Liver (tissue), 9 donors: ENCODE measurements around the gene FGD4. TPM values are rescaled to one million over a fixed set of nuclear protein-coding genes. Genes with fewer than 3 reads are reported as not detected.
A peak's percentile ranks its signal among the peaks of the same experiment; 100 is the strongest.

Experiments used
- DNase-seq: peaks from one replicate; pipeline ENCODE4 v3.0.0-alpha.2; 2017; ENCODE audit warnings: low spot score
- H3K27ac ChIP-seq, 2 donors: one replicate each; pipeline ENCODE4 v1.7.0; 2013; ENCODE audit warnings: inconsistent platforms in 2 of 2, low read length in 2 of 2, control low read depth in 1 of 2, low read depth in 1 of 2, mild to moderate bottlenecking in 1 of 2
- H3K27me3 ChIP-seq, 4 donors: one replicate each; pipeline versions ENCODE4 v1.6.1 to v1.7.0; 2013; ENCODE audit warnings: low read length in 3 of 4, inconsistent platforms in 1 of 4, mild to moderate bottlenecking in 1 of 4, moderate library complexity in 1 of 4; ENCODE audit not compliant: control insufficient read depth in 4 of 4, insufficient read depth in 4 of 4
- H3K36me3 ChIP-seq, 4 donors: one replicate each; pipeline versions ENCODE4 v1.6.1 to v1.7.0; 2013; ENCODE audit warnings: low read length in 3 of 4, mild to moderate bottlenecking in 3 of 4, low read depth in 1 of 4, moderate library complexity in 1 of 4; ENCODE audit not compliant: control insufficient read depth in 4 of 4, insufficient read depth in 3 of 4
- H3K4me1 ChIP-seq, 4 donors: one replicate each; pipeline versions ENCODE4 v1.6.1 to v1.7.0; 2013; ENCODE audit warnings: low read length in 3 of 4, mild to moderate bottlenecking in 3 of 4, moderate library complexity in 1 of 4; ENCODE audit not compliant: control insufficient read depth in 4 of 4, insufficient read depth in 4 of 4
- H3K4me3 ChIP-seq, 3 donors: one replicate each; pipeline versions ENCODE4 v1.6.1 to v1.7.0; 2013; ENCODE audit warnings: low read length in 3 of 3, control low read depth in 1 of 3, low read depth in 1 of 3, mild to moderate bottlenecking in 1 of 3
- H3K9ac ChIP-seq, 2 donors: one replicate each; pipeline ENCODE4 v1.7.0; 2013; ENCODE audit warnings: low read length in 2 of 2, mild to moderate bottlenecking in 2 of 2, moderate library complexity in 2 of 2, control low read depth in 1 of 2, low read depth in 1 of 2
- H3K9me3 ChIP-seq, 4 donors: one replicate each; pipeline versions ENCODE4 v1.6.1 to v1.7.0; 2013; ENCODE audit warnings: low read length in 3 of 4; ENCODE audit not compliant: control insufficient read depth in 4 of 4
- ATF3 ChIP-seq: IDR thresholded peaks from 2 replicates; pipeline ENCODE4 v1.6.1; 2016; ENCODE audit warnings: antibody characterized with exemption
- CTCF ChIP-seq: fragments of 150-350 bp; IDR thresholded peaks from 2 replicates; pipeline ENCODE4 v1.5.1; 2017; ENCODE audit warnings: improper control_type of control experiment, low read depth, low read length; ENCODE audit not compliant: missing input control
- EGR1 ChIP-seq, 2 donors: IDR thresholded peaks; 2 replicates each; pipeline ENCODE4 v1.6.1; 2016 to 2018; ENCODE audit warnings: antibody characterized with exemption in 2 of 2, low read depth in 2 of 2
- FOXA2 ChIP-seq: IDR thresholded peaks from 2 replicates; pipeline ENCODE4 v1.6.1; 2016; ENCODE audit warnings: antibody characterized with exemption
- GABPA ChIP-seq, 2 donors: IDR thresholded peaks in 1 of 2; conservative IDR thresholded peaks in 1 of 2; 2 replicates each; pipeline ENCODE4 v1.6.1; 2016; ENCODE audit warnings: antibody characterized with exemption in 2 of 2, mild to moderate bottlenecking in 1 of 2, moderate library complexity in 1 of 2
- HNF4A ChIP-seq, 2 donors: conservative IDR thresholded peaks; 2 replicates each; pipeline ENCODE4 v1.6.1; 2016; ENCODE audit warnings: antibody characterized with exemption in 2 of 2, mild to moderate bottlenecking in 2 of 2
- HNF4G ChIP-seq: IDR thresholded peaks from 2 replicates; pipeline ENCODE4 v1.6.1; 2016; ENCODE audit warnings: antibody characterized with exemption
- JUND ChIP-seq, 2 donors: IDR thresholded peaks; 2 replicates each; pipeline ENCODE4 v1.6.1; 2016; ENCODE audit warnings: antibody characterized with exemption in 2 of 2
- MAX ChIP-seq: IDR thresholded peaks from 2 replicates; pipeline ENCODE4 v1.6.1; 2016; ENCODE audit warnings: antibody characterized with exemption
- NR2F2 ChIP-seq: IDR thresholded peaks from 2 replicates; pipeline ENCODE4 v1.6.1; 2016; ENCODE audit warnings: antibody characterized with exemption
- RAD21 ChIP-seq, 2 donors: IDR thresholded peaks; 2 replicates each; pipeline ENCODE4 v1.6.1; 2016; ENCODE audit warnings: antibody characterized with exemption in 2 of 2, mild to moderate bottlenecking in 2 of 2
- REST ChIP-seq: IDR thresholded peaks from 2 replicates; pipeline ENCODE4 v1.6.1; 2016; ENCODE audit warnings: antibody characterized with exemption, mild to moderate bottlenecking
- RXRA ChIP-seq, 2 donors: IDR thresholded peaks; 2 replicates each; pipeline ENCODE4 v1.6.1; 2017 to 2018; ENCODE audit warnings: antibody characterized with exemption in 2 of 2, mild to moderate bottlenecking in 1 of 2
- SP1 ChIP-seq: IDR thresholded peaks from 2 replicates; pipeline ENCODE4 v1.6.1; 2018; ENCODE audit warnings: antibody characterized with exemption, mild to moderate bottlenecking
- TAF1 ChIP-seq: conservative IDR thresholded peaks from 2 replicates; pipeline ENCODE4 v1.6.1; 2016; ENCODE audit warnings: antibody characterized with exemption, mild to moderate bottlenecking
- YY1 ChIP-seq: IDR thresholded peaks from 2 replicates; pipeline ENCODE4 v1.6.1; 2016; ENCODE audit warnings: antibody characterized with exemption, mild to moderate bottlenecking
- ZBTB33 ChIP-seq: IDR thresholded peaks from 2 replicates; pipeline ENCODE4 v1.6.1; 2016; ENCODE audit warnings: antibody characterized with exemption
- WGBS: extraction: QIAGEN DNeasy Blood & Tissue Kit; methylation state at CpG from one replicate; pipeline ENCODE4 v1.1.7; 2013; 5-methylcytosine and 5-hydroxymethylcytosine counted together
- polyA plus RNA-seq, 2 donors: library from polyadenylated mRNA; stranded (reverse) in 1 of 2; unstranded in 1 of 2; fragments of 200-250 nt in 1 of 2; fragments of >200 nt in 1 of 2; fragmentation: Nextera tagmentation in 1 of 2; extraction: Ambion mirVana in 1 of 2; gene quantifications; one replicate each; pipeline versions ENCODE4 v1.2.1 to v1.2.3, GENCODE V29; 2013 to 2015
- total RNA-seq, 2 donors: library from RNA; depleted of rRNA; stranded (reverse); fragments of >200 nt; gene quantifications; one replicate each; pipeline ENCODE4 v1.2.3, GENCODE V29; 2014
- donor health status: healthy.
- donor health status: healthy.
- donor health status: healthy.
- donor health status: healthy.
- donor health status: healthy.

Gene FGD4
- total and polyA plus RNA-seq, 4 donors, result 3.8 to 26.4 (median 9.0) TPM

- TF ChIP-seq SP1 (no peak), REST (no peak), CTCF (no peak), RAD21 (IDR thresholded peaks at IDR 0.05) (no peak), MAX (no peak), ATF3 (no peak), JUND (IDR thresholded peaks at IDR 0.05) (no peak), EGR1 (IDR thresholded peaks at IDR 0.05; ENCODE audit: low read depth in 2 of 2) (no peak), TAF1 (no peak), HNF4G (no peak), RXRA (IDR thresholded peaks at IDR 0.05) (no peak)
- Histone ChIP-seq H3K27ac (peak overlapping the region in 1 of 2 donors; percentile 12), H3K4me3 (no peak overlapping the region), H3K4me1 (peaks cover 0 to 8% (median 5%) of the 10 kb centered on the region in 4 donors), H3K9me3 (no peaks in the 10 kb centered on the region), H3K36me3 (no peaks in the 10 kb centered on the region), H3K27me3 (no peaks in the 10 kb centered on the region), H3K9ac (no peak overlapping the region)
- no peak for DNase-seq
- WGBS, result 39% methylated on average over 1 of the region's 1 CpG
These were observed 32.6 kb upstream of the FGD4 start for GRCh38 chr12:32366714-32367113.

- no peaks in the 10 kb centered on the region for H3K36me3 ChIP-seq
- no peak overlapping the region for H3K4me3 ChIP-seq
- no peak overlapping the region for H3K27ac ChIP-seq
- TF ChIP-seq FOXA2, result no peak
- TF ChIP-seq HNF4G, result no peak
- TF ChIP-seq REST, result no peak
- TF ChIP-seq ZBTB33, result no peak
- no peak for TF ChIP-seq RXRA (IDR thresholded peaks at IDR 0.05)
- no peak for TF ChIP-seq MAX
- no peak for TF ChIP-seq YY1
- no peak for TF ChIP-seq ATF3
- TF ChIP-seq SP1, result no peak
- no peak for TF ChIP-seq RAD21 (IDR thresholded peaks at IDR 0.05)
- no peak for TF ChIP-seq EGR1 (IDR thresholded peaks at IDR 0.05; ENCODE audit: low read depth in 2 of 2)
- no peak for TF ChIP-seq NR2F2
- TF ChIP-seq HNF4A (conservative IDR thresholded peaks at IDR 0.05), result no peak
- TF ChIP-seq TAF1, result no peak
- no peak for TF ChIP-seq GABPA (IDR thresholded peaks at IDR 0.05 in 1 of 2, conservative IDR thresholded peaks at IDR 0.05 in 1 of 2)
- TF ChIP-seq JUND (IDR thresholded peaks at IDR 0.05), result no peak
- no peak for DNase-seq
- H3K4me1 ChIP-seq, result peaks cover 0 to 8% (median 5%) of the 10 kb centered on the region in 4 donors
- no peak overlapping the region for H3K9ac ChIP-seq
- no peaks in the 10 kb centered on the region for H3K27me3 ChIP-seq
- WGBS, result 92% methylated on average over 4 of the region's 4 CpGs
- no peaks in the 10 kb centered on the region for H3K9me3 ChIP-seq
These were observed 32.0 kb upstream of the FGD4 start for GRCh38 chr12:32367381-32367780.
